GM21576 (cell line): ENCODE measurements around the gene PIAS3.

Experiments used
- ATAC-seq: cut with Tn5 transposase; IDR thresholded peaks from one replicate; pipeline ENCODE4 v1.9.1; 2021; ENCODE audit warnings: mild to moderate bottlenecking, moderate library complexity; ENCODE audit not compliant: unreplicated experiment

Gene PIAS3

DNA sequence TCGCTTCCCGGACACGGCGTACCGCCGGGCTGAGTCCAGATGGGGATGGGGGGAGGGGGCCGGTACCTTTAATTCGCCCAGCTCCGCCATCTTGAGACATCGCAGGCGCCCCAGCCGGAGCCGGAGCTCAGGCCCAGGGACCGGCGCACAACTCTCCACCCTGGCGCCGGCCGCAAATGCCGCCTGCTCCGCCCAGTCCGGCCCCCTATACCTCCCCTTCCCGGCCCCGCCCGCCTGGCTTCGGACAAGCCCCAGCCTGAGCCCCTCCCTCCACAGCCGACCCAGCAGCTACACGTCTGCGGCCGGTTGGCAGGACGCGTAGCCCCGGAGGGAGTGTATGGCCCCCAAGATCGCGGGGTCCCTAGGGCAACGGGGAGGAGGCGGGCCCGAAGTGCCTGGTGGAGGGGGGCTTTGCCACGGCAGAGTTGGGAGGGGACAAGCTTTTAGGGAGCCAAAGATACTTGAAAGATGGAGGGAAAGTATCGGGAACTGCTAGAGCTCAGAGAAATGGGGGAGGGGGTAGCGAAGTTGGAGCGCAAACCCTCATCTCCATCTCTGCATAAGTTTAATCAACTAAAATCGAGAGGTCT is at the start of gene PIAS3:
Gene PIAS3, minus strand, starts transcription at position 181 of the 590 bp plus-strand sequence. Its CDS starts 91 bp downstream, at position 90.
- peak; percentile 85 for ATAC-seq

DNA sequence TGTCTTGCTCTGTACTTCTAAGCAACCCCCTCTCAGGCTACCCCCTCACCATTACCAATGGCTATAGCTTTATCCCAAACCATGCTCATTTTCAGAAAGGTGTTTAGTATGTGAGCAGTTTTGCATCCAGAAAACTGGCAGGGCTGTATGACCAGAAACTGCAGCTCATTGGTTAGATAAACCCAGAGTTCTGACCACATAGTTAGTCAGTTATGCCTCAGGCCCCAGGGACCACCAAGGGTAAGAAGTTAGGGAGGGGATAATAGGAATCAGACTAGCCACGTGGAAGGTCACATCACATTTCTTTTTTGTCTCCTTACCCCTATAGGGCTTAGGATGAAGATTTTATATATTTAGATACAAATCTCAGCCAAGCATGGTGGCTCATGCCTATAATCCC is 49.8 kb upstream of the PIAS3 start:
- ATAC-seq = no peak

DNA sequence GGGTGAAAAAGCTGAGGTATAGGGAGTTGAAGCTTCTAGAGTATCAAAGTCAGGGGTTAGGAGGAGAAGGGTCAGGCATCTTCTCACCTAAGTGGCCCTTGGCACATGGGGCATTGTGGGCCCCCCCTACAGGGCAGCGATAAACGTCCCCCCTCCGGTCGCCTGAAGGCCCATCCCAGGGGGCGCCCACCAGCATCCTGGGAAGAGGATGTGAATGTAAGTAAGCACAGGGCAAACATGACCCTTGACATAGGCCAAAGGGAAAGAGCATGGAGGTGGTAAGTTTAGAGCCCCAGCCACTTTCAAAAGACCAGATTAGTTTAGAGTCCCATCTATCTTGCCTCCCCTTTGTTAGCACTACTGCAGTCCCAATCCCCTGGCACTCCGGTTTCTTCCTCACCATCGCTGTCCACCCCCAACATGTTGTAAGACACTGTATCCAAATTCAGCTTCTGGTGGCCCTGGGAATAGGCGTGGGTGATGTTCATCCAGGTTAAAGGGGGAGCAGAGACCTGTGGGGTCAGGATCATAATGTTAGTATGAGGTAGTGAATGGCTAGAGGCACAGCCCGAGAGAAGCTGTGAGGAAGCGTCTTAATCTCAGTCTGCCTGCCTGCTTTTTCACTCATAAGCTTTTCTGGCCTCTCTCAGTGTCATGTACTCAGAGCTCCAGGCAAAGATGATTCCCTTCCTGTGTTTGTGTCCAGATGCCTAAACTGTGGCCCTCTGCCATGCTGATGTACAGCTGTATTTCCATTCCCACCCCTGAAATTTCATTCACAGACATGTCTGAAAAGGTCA is 48.3 kb upstream of the PIAS3 start:
- ATAC-seq = no peak

DNA sequence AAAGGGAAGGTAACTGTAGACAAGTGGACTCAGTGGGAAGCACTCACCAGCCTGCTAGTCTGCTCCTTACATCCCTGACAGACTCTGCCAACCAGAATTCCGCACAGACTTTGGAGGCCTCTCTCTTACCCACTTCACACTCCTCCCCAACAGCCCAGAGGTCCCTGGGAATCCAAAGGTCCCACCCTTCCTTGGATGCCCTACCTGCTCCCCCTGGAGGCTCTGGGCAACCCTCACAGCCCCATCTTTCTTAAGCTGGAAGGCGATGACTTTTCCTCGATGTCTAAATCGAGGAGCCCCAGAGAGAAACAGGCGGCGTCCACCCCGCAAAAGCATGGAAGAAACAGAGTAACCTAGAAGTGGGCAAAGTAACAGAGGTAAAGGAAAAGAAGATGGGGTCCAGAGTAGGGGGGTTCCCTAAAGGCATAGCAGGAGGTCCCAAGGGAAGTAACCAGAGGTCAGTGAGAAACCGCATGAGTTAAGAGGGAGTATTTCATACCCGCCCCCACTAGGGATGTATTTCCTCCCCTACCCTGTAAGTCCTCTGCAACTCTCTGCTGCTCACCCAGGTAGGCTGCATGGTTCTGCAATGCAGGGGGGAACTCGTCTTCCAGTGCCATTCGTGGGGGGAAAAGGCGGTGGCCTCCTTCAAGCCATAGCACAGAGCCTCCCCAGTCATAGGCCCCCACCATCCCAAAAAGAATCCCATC is 42.6 kb upstream of the PIAS3 start:
- no peak for ATAC-seq

DNA sequence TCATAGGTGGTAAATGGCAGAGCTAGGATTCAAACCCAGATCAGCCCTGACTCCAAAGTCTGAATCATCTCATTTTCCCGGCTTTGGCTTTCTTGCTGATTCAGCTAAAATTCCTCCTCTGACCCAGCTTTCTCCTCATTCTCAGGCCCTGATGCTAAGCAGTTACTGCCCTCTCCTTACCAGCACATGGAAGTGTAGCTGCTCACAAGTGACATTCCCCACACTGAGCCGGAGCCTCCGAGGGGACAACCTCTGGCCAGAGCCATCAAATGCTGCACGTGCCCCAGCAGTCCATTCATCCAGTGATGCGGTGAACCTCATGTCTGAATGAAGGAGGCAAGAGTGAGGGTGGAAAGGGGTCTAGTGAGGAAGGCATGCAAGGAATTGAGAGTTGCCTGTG is 39.9 kb upstream of the PIAS3 start:
- ATAC-seq = no peak

DNA sequence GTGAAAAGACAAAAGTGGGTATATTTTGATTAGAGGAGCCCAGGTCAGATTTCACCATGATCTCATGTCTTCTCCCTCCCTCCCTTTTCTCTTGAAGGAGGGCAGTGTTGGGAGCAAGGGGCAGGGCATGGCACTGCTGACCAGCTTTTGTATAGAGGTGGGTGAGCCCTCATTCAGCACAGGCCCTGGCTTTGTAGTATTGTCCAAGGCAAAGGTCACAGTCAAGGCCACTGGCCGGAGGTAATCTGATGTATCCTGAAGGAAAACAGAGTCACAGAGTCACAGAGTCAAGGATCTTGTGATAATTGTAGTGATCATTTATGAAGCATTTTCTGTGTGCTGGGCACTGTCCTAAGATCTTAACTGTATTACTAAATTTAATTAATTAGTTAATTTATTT is 39.1 kb upstream of the PIAS3 start:
- no peak for ATAC-seq

DNA sequence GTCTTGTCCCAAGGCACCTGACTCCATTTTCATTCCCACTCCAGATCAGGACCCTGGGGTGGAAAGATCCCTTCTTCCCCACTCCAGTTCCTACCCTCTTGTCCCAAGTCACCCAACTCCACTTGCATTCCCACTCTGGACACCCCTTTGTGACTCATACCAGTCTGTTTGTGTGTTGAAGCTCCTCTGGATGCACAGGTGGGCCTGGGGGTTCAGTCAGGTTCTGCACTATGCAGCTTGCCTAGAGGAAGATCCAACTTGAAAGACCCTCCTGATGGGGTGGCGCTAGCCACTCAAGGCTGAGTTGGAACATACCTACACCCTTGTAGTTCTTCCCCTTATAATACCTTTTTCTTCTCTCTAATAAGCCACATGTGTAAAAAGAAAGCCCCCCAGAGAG is 36.6 kb upstream of the PIAS3 start:
- no peak for ATAC-seq

DNA sequence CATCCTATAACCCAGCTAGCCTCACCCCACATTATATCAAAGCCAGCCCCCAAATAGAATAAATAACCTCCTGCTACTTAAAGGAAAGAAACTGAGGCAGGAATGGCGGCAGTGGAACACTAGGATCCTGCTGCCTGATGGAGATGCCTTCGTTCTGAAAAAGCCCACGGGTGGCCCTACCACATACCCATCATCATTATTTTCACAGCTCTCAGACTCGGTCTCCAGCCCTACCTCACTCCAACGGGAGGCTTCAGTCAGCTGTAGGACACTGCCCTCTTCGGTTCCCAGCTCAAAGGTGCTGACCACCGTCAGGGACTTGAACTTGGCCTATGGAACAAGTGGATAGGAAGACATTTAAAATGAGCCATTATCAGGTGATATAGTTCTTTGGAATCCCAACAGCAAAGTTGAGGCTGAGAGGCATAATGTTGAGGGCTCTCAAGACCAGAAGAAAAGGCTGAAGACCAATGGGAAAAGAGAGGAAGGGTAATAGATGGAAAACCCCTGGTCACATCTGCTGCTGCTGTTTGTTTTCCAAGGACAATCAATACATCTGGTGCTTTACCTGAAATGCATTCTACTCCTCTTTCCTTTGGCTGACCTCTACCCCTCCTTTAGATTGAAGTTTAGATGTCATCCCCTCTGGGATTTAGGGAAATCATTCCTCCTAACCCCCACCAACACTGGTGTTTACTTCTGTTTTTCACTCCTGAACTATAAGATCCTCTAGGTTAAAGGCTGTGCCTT is 34.6 kb upstream of the PIAS3 start:
- ATAC-seq = no peak

DNA sequence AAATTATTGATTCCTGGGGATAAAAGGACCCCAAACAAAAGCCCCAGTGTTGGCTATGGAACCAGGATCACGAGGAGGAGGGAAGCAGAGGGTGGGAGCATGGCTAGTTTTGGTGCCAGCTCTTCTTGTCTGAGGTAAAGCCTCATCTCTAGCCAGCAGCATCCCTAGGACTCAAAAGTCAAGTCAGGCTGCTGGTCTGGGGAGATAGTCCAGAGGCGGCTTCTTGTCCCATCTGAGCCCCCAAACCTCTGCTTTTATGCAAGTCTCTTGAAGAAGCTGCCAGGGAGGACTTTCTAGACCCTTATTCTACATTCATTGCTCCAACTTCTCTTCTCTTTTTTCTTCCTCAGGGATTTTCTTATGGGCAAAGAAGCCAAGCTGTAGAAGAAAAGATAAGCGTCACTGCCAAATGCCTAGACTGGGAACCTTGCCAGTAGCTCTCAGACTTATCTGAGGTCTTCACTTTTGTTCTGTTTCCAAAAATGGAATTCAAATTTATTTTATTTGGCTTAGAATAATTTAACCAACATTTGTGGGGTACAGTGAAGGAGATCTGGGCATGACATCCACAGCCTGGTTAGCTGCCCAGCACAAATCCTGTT is 33.7 kb upstream of the PIAS3 start:
- no peak for ATAC-seq

DNA sequence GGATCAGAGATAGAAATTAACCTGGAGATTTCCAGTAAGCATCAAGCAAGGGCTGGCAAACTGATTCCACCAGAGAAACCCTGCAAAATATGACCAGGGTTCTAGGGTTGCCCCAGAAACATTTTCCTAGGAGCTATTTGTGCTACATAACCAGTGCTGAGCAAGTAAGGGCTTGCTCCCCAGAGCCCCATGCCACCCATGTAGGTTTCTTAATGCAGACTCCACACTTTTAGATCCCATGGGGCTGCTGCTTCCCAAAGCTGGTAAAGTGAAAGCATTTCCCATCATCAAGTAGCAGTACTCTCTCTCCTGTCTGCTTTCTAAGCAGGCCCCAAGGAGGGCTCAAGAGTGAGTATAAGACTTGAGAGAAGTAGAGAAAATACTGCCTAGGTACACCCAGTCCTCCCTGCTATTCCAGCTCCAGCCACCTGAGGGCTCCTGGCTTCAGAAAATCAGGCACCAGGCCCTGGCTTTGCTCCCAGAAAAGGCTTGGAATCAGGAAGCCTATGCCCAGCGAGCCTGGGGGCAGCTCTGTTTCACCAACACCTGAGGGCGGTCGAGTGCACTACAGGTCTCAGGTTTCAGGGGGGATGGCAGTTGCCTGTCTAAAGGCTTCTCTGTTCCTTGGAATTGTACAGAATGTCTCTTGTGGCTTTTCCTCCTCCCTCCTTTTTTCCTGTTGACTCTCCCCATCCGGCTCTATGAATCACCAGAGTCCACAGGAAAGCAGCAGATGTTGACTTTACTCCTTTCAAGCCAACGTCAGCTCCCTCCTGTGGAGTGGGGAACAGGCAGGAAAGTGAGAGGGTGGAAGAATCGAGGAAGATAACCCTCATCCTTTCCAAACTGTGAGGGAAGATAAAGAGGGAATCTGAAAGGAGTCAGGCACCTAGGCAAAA is 33.0 kb upstream of the PIAS3 start:
- ATAC-seq = no peak

DNA sequence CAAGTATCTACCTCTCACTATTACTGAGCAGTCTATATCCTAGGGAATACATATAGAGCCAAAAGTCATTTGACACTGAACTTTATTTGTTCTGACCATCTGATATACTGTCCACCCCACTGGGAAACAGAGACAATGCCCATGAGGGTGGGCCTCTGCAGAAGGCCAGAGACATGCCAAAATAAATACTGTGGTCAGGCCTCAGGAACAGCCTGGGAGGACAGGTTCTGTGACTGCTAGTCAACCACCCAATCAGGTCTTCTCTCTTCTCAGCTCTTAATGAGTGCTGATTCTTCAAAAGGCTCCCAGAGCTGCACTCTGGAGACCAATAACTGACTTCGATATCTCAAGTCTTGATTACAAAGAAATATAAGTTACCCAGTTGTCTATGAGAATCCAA is 32.3 kb upstream of the PIAS3 start:
- no peak for ATAC-seq

DNA sequence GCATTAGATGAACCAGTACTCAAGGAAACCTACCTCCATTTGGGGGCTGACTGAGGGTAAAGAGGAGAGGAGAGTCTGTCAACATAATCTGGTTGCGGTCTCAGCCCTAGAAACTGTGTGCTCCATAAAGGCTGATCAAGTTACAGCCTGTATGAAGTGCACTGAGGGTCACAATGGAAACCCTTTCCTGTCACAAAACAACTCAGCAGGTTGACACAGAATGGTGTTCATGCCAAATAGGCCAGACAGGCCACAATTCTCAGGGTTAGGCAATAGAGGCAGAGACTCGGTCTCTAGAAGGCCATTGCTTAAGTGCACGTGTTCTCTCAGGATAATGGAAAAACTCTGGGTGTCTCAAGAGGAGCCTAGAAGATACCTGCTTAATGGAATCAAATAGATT is 30.8 kb upstream of the PIAS3 start:
- no peak for ATAC-seq

DNA sequence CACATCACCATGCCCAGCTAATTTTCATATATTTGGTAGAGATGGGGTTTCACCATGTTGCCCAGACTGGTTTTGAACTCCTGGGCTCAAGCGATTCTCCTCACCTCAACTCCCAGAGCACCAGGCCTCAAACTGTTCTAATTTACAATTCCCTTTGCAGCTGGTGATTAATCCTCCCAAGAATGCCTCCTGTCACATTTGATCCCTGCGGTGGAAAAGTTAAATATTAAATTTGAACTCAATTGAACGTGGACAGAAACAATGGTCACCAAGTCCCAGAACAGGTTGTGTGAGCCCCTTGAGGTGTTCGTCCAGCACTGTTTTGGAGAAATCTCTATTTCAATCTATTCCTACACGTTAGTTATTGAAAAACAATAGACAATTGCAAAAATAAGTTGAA is 28.8 kb upstream of the PIAS3 start:
- ATAC-seq = no peak

DNA sequence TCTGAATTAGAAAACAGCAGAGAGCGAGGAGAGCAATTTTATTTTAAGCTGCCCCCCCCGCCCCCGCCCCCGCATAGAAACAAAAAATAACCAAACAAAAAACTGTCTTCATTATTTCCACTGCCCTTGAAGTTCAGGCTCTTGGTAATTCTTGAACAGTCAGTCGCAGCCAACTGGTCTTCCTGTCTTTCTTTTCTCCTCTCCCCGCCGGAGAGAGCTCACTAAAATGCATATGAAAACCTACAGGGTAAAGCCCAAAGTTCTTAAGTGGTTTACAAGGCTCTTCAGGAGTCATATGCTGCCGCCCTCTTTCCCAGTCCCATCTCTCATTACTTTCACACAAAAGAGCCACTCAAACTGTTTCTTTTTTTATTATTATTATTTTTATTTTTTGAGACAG is 27.9 kb upstream of the PIAS3 start:
- ATAC-seq = no peak

DNA sequence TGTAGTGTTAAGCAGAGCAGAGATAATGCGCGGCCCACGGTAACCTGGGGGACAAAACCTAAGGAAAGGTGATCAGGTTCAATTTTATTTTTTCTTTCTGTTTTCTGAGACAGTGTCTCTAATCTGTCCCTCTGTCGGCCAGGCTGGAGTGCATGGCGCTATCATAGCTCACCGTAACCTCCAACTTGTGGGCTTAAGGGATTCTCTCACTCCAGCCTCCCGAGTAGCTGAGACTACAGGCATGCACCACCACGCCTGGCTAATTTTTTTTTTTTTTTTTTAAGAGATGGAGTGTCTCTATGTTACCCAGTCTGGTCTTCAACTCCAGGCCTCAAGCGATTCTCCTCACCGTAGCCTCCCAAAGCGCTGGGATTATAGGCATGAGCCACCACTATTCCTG is 27.5 kb upstream of the PIAS3 start:
- ATAC-seq = no peak

DNA sequence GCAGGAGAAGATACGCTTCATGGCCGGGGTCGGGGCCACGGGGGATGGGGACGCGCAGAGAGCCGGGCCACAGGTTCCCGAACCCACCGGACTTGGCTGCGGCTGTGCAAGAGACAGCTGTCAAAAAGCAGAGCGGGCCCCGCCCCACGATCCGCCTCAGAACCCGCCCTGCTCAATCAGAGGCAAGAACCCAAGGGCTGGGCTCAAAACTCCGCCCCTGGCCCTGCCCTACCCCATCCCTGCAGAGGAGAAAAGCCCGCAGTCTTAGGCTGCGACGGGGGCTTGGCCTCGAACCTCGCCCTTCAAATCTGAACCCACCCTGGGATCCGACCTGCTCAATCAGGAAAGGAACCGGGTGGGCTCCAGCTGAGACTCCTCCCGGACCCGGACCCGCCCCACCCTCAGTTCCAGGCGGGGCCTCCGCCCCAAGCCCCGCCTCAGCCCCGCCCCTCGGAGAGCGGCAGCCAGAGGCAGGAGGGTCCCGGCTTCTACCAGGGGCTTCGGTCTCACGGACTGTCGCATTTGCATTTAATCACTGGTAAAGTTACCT is 26.9 kb upstream of the PIAS3 start, which contains the start of gene ANKRD35:
Gene ANKRD35, minus strand, starts transcription at position 129 of the 550 bp plus-strand sequence. Its CDS starts 108 bp downstream, at position 21.
- peak; percentile 97 for ATAC-seq

DNA sequence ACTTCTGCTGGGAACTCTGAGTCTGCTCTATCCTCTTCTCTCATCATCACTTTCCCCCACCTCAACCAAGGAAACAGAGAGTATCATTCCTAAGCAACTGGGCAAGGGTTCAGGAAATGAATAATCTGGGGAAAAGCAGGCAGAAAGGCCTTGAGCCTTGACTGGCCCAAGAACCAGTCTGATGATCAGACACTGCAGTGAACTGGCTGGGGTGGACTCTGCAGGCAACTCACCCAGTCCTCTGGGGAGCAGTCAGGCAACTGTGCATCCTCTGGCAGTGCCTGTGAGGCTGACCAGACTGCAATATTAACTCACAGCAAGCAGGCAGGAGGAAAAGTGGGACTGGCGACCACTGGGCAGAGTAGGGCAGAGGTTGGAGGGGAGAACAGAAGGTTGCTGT is 25.8 kb upstream of the PIAS3 start:
- ATAC-seq = no peak

DNA sequence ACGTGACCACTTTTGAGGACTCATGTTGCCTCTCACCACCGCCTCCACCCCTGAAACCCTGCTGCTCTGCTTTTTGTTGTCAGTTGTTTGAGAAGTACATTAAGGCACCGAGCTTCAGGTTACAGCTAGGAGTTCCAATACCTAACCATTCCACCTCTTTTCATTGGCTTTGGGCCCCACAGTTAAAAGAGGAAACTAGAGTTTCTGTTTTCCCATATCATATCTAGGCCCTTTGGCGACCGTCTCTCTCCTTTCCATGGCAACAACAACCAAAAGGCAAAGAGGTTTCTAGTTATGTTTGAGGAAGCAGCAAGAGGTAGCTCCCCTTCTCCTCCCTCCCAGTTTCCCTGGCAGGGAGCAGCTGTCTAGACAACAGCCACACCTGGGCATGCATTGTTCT is 20.9 kb upstream of the PIAS3 start:
- ATAC-seq = no peak

DNA sequence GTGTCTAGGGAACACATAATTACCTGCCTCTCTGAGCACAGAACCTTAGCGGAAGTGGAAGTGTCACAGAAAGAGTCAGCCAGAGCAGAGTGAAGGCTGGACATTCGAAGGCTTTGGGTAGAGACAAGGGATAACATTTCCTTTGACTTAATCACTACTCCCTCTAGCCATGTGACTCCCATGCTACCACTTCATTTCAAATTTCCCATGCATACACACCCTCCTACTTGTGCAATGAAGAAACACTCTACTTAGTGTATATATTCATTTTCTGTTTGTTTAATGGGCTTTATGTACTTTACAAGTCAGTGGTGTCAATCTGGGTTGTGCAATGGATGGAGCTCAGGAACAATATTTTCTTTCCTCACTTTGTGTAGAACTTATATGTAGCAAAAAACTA is 19.8 kb upstream of the PIAS3 start:
- ATAC-seq = no peak
